ENCODE measurements around the gene OVAAL. TPM values are rescaled to one million over a fixed set of nuclear protein-coding genes. Genes with fewer than 3 reads are reported as not detected.

Gene OVAAL
- total and polyA plus RNA-seq, 2 donors (not counting 1 experiment from before 2014, with no cell fraction given), result not detected

GRCh38 chr1:180536821-180537372 is 21.9 kb upstream of the OVAAL start:
- DNase-seq (no peak), ATAC-seq (ENCODE audit: low read depth) (no peak)
- H3K4me3 Mint-ChIP-seq, result no peak overlapping the region
- H3K9me3 Mint-ChIP-seq (ENCODE audit: insufficient read depth), result no peaks in the 10 kb centered on the region
- TF ChIP-seq CTCF (IDR thresholded peaks at IDR 0.05) (no peak), EZH2 (IDR thresholded peaks at IDR 0.05; ENCODE audit: borderline replicate concordance, insufficient read depth, low read depth, low read length, poor library complexity, severe bottlenecking) (no peak)
- Histone ChIP-seq H3K36me3 (replicated peaks in 1 of 2; ENCODE audit: control extremely low read depth in 1 of 2, control insufficient read depth in 1 of 2, extremely low read depth in 1 of 2, insufficient read depth in 2 of 2, low read length in 1 of 2) (no peaks in the 10 kb centered on the region), H3K9me3 (ENCODE audit: control extremely low read depth in 1 of 3, control insufficient read depth in 2 of 3, insufficient read depth in 1 of 3, low read length in 2 of 3) (no peaks in the 10 kb centered on the region), H3K9ac (ENCODE audit: low read length) (no peak overlapping the region), H2AFZ (ENCODE audit: insufficient read depth, low read depth, low read length, poor library complexity, severe bottlenecking) (no peak overlapping the region), H3K4me1 (ENCODE audit: control insufficient read depth in 2 of 2, insufficient read depth in 2 of 2, low read length in 2 of 2) (no peaks in the 10 kb centered on the region), H3K4me2 (replicated peaks; ENCODE audit: low read depth, low read length, poor library complexity, severe bottlenecking) (no peak overlapping the region), H3K4me3 (ENCODE audit: control extremely low read depth in 1 of 5, extremely low read depth in 1 of 5, insufficient read depth in 1 of 5, low read depth in 2 of 5, low read length in 4 of 5) (no peak overlapping the region), H4K20me1 (ENCODE audit: control insufficient read depth, insufficient read depth, low read length, poor library complexity, severe bottlenecking) (no peaks in the 10 kb centered on the region), H3K27me3 (replicated peaks in 1 of 4; ENCODE audit: control extremely low read depth in 1 of 4, control insufficient read depth in 3 of 4, insufficient read depth in 4 of 4, low read length in 3 of 4) (peaks cover 0 to 4% (median 0%) of the 10 kb centered on the region in 4 experiments), H3K79me2 (ENCODE audit: control insufficient read depth, insufficient read depth, low read length) (no peaks in the 10 kb centered on the region), H3K27ac (ENCODE audit: low read length in 2 of 2) (no peak overlapping the region)
- intact Hi-C loops (cut with micrococcal nuclease), result no loop called here
- peaks cover 11% of the 10 kb centered on the region for H3K27me3 Mint-ChIP-seq
- CTCF ChIA-PET, result interaction anchor here (0.6 to 15.0 kb wide), 6 partner anchors 21 to 1527 kb away, joined by 3 to 210 read pairs (median 6); no protein-coding TSS in a partner anchor
- whole genome bisulfite sequencing (ENCODE audit: insufficient coverage), result 81% methylated on average over 5 of the region's 7 CpGs
- POLR2A ChIA-PET, result no interaction called here
- no peaks in the 10 kb centered on the region for H3K4me1 Mint-ChIP-seq
- no peak overlapping the region for H3K27ac Mint-ChIP-seq

GRCh38 chr1:180539136-180539535 is 19.6 kb upstream of the OVAAL start:
- no peaks in the 10 kb centered on the region for H3K9me3 ChIP-seq (ENCODE audit: control extremely low read depth in 1 of 3, control insufficient read depth in 2 of 3, insufficient read depth in 1 of 3, low read length in 2 of 3)
- no peak overlapping the region for H3K9ac ChIP-seq (ENCODE audit: low read length)
- H3K4me3 ChIP-seq (ENCODE audit: control extremely low read depth in 1 of 5, extremely low read depth in 1 of 5, insufficient read depth in 1 of 5, low read depth in 2 of 5, low read length in 4 of 5), result no peak overlapping the region
- peaks cover 7% of the 10 kb centered on the region for H3K27me3 Mint-ChIP-seq
- no peaks in the 10 kb centered on the region for H3K4me1 Mint-ChIP-seq
- H3K4me2 ChIP-seq (replicated peaks; ENCODE audit: low read depth, low read length, poor library complexity, severe bottlenecking), result no peak overlapping the region
- no peaks in the 10 kb centered on the region for H3K79me2 ChIP-seq (ENCODE audit: control insufficient read depth, insufficient read depth, low read length)
- no peak overlapping the region for H3K27ac Mint-ChIP-seq
- H3K36me3 ChIP-seq (replicated peaks in 1 of 2; ENCODE audit: control extremely low read depth in 1 of 2, control insufficient read depth in 1 of 2, extremely low read depth in 1 of 2, insufficient read depth in 2 of 2, low read length in 1 of 2), result no peaks in the 10 kb centered on the region
- intact Hi-C loops (cut with micrococcal nuclease), result no loop called here
- H4K20me1 ChIP-seq (ENCODE audit: control insufficient read depth, insufficient read depth, low read length, poor library complexity, severe bottlenecking), result no peaks in the 10 kb centered on the region
- DNase-seq, result no peak
- ChIA-PET CTCF (interaction anchor here (1.0 to 15.0 kb wide), 3 partner anchors 11 to 323 kb away, joined by 4 to 210 read pairs (median 7); no protein-coding TSS in a partner anchor), POLR2A (no interaction called here)
- no peaks in the 10 kb centered on the region for H3K9me3 Mint-ChIP-seq (ENCODE audit: insufficient read depth)
- ATAC-seq (ENCODE audit: low read depth), result no peak
- H3K27ac ChIP-seq (ENCODE audit: low read length in 2 of 2), result no peak overlapping the region
- peaks cover 0 to 4% (median under 1%) of the 10 kb centered on the region in 4 experiments for H3K27me3 ChIP-seq (replicated peaks in 1 of 4; ENCODE audit: control extremely low read depth in 1 of 4, control insufficient read depth in 3 of 4, insufficient read depth in 4 of 4, low read length in 3 of 4)
- TF ChIP-seq CTCF (IDR thresholded peaks at IDR 0.05), result no peak
- no peak for TF ChIP-seq EZH2 (IDR thresholded peaks at IDR 0.05; ENCODE audit: borderline replicate concordance, insufficient read depth, low read depth, low read length, poor library complexity, severe bottlenecking)
- no CpG with 5 or more reads among the region's 7 CpGs for WGBS (ENCODE audit: insufficient coverage)
- H3K4me1 ChIP-seq (ENCODE audit: control insufficient read depth in 2 of 2, insufficient read depth in 2 of 2, low read length in 2 of 2), result no peaks in the 10 kb centered on the region
- H2AFZ ChIP-seq (ENCODE audit: insufficient read depth, low read depth, low read length, poor library complexity, severe bottlenecking), result no peak overlapping the region
- no peak overlapping the region for H3K4me3 Mint-ChIP-seq
